ENCODE data around the gene DEPDC5. TPM values are rescaled to one million over a fixed set of nuclear protein-coding genes. Genes with fewer than 3 reads are reported as not detected.
A peak's percentile ranks its signal among the peaks of the same experiment; 100 is the strongest.

The DEPDC5 gene
- total RNA-seq, 2 donors from 2014 or later, result 50.1 to 54.4 TPM

DNA sequence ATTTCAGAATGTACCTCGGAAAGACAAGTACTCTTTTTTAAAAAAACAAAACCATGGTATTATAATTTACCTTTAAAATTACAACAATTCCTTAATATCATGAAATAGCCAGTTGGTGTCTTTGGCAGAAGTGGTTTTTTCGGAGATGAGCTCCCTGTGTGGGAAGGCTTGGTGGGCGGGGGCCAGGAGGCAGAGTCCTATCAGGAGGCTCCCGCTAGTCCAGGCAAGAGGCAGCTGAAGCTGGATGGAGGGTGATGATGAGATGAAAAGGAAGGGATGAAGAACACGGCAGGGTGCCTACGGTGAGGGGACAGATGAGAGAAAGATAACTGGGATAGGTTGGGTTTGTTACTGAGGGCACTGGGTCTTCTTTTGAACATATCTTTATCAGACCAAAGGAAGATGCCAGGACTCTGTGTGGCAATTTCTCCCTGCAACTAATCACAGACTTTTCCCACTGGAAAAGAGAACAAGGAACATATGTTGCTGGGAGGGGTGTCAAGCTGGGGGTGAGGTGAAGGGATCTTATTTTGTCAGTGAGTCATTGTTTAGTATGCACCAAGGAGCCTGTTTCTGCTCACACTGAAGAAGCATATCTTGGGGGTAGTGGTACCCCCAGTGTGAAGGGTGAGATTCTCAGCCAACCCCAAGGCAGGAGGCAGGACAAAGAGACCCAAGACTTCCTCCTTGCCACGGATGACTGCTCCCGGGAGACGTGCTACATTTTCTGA lies 99.0 kb downstream of the DEPDC5 start:
- Mint-ChIP-seq H3K27ac (no peak overlapping the region), H3K36me3 (peaks cover 13 to 14% of the 10 kb centered on the region in 2 donors), H3K9me3 (no peaks in the 10 kb centered on the region)
- no peak for ATAC-seq
- DNase-seq (ENCODE audit: low spot score in 2 of 2), result no peak

DNA sequence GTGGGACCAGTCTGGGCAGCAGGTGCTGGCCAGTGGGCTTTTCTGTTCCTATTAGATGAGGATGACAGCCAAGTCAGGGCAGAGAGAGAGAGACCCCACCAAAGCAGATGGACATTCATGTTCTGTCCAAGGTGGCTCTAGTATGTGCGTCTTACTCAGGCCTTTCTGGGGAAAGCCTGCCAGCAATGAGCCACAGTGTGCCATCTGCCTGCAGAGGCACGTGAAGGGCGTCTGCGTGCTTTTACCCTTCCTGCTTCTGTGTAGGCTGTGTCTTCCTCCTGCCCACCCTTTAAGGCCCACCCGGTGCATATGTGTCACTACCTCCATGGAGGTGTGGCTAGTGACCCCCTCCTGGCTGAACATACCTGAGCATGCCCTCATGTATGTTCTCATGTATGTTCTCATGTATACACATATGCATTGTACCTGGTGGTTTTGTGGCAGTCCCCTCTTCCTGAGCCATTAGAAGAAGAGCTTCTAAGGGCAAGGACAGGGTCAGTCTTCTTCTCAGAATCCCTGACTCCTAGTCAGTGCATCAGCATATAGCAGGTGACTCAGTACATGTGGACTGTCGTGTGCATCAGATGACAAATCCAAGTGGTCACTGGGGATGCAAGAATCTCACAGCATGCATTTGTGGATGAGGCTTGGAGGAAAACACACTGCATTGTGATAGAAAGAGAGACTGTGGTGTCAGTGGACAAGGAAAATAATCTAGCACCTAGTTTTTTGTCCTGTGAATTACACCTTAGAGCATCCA lies 100.1 kb downstream of the DEPDC5 start:
- Mint-ChIP-seq H3K9me3 (no peaks in the 10 kb centered on the region), H3K36me3 (peaks cover 3 to 9% of the 10 kb centered on the region in 2 donors), H3K27ac (peak overlapping the region; percentile 37 to 51)
- no peak for DNase-seq (ENCODE audit: low spot score in 2 of 2)
- no peak for ATAC-seq

GRCh38 chr22:31857247-31857646 lies 103.4 kb downstream of the DEPDC5 start:
- Mint-ChIP-seq H3K9me3 (no peaks in the 10 kb centered on the region), H3K27ac (no peak overlapping the region), H3K36me3 (peaks cover 0 to 4% of the 10 kb centered on the region in 2 donors)
- no peak for ATAC-seq
- no peak for DNase-seq (ENCODE audit: low spot score in 2 of 2)

DNA sequence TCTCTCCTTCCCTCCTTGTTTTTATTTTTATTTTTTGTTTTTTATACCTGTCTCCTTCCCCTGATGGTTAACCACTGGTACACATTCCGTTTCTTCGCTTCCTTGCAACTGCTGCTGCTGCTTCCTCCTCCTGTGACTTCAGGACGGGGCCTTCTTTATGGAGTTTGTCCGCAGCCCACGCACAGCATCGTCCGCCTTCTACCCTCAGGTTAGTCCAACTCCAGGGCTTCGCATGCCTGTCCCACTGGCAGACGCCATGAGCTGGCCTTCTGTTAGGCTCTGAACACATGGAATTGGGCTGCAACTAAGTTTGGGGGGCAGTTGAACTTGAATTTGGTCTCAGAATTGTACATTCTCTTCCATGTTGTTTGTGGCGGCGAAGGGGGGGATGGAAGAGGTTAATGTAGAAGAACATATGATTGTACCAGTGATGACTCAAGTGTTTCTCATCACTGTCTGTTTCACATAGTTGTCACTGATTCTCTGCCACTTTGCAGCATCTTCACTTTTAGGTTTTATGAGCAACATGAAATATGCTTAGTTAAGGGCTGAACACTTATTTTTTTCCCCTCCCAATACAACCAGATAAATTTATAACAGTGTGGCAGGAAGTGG lies 107.5 kb downstream of the DEPDC5 start:
- no peaks in the 10 kb centered on the region for H3K9me3 Mint-ChIP-seq
- ATAC-seq, result peak; percentile 54 to 60

GRCh38 chr22:31866918-31867317 lies 113.1 kb downstream of the DEPDC5 start:
- DNase-seq (ENCODE audit: low spot score in 2 of 2) (no peak), ATAC-seq (no peak)
- no peaks in the 10 kb centered on the region for H3K9me3 Mint-ChIP-seq
- H3K27ac Mint-ChIP-seq, result no peak overlapping the region
- no peaks in the 10 kb centered on the region for H3K36me3 Mint-ChIP-seq

More for the DNA sequence above, 107.5 kb downstream of the DEPDC5 start:
- peak overlapping the region; percentile 69 to 84 for H3K27ac Mint-ChIP-seq
- H3K36me3 Mint-ChIP-seq, result peaks cover 0 to 4% of the 10 kb centered on the region in 2 donors
- DNase-seq (ENCODE audit: low spot score in 2 of 2), result no peak

DNA sequence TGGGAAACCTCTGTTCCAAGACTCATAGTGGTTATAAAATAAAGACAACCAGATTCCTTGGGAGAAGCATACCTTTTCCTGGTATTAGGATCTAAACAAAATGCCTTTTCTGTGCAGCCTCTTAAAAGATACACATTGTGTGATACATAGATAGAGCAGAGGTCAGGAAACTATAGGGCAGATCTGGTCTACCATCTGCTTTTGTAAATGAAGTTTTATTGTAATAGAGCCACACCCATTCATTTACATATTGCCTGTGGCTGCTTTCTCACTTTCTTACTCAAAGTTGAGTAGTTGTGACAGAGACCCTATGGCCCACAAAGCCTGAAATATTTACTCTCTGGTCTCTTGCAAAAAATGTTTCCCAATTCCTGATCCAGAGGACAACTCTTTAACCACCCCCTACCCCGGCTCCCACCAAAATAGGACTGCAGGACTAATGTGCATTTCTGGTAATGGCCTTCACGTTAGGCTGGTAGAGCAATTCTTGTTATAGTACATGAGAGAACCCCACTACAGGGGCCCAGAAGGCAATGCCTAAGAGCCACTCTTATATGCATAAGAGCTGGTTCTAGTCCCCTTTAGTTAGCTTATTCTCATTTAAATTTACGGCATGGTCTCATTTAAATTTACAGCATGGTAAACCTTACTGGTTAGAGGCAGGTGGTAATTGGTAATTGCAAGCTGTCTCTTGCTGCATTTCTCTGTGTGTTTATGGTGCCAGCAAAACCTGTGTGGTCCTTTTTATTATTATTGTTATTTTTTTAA lies 113.8 kb downstream of the DEPDC5 start:
- DNase-seq (ENCODE audit: low spot score in 2 of 2) (no peak), ATAC-seq (no peak)
- no peak overlapping the region for H3K27ac Mint-ChIP-seq
- no peaks in the 10 kb centered on the region for H3K9me3 Mint-ChIP-seq
- no peaks in the 10 kb centered on the region for H3K36me3 Mint-ChIP-seq

DNA sequence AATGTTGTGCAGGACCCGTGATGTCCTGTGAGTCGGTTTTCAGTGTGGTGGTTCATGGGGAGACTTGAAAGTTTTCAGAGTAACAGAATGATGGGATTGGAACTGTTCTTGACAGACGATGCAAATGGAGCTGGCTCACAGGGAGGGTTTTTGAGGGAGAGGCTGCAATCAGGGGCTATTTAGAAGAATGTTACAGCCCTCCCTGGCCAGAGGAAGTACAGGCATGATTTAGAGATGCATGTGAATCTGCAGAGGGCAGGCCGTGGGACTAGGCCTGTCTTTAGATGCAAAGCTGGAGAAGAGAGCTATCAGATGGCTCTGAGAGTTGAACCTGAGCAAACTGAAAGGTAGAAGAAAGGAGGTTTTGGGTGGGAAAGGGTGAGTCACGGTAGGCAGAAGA lies 115.9 kb downstream of the DEPDC5 start:
- DNase-seq (ENCODE audit: low spot score in 2 of 2), result no peak
- peaks cover 0 to 4% of the 10 kb centered on the region in 2 donors for H3K36me3 Mint-ChIP-seq
- H3K9me3 Mint-ChIP-seq, result no peaks in the 10 kb centered on the region
- peak in 1 of 2 donors; percentile 38 for ATAC-seq
- H3K27ac Mint-ChIP-seq, result peak overlapping the region; percentile 10 to 44

GRCh38 chr22:31870890-31871289 lies 117.1 kb downstream of the DEPDC5 start:
- Mint-ChIP-seq H3K27ac (peak overlapping the region in 1 of 2 donors; percentile 84), H3K36me3 (peaks cover 0 to 4% of the 10 kb centered on the region in 2 donors), H3K9me3 (no peaks in the 10 kb centered on the region)
- no peak for ATAC-seq
- DNase-seq (ENCODE audit: low spot score in 2 of 2), result no peak

DNA sequence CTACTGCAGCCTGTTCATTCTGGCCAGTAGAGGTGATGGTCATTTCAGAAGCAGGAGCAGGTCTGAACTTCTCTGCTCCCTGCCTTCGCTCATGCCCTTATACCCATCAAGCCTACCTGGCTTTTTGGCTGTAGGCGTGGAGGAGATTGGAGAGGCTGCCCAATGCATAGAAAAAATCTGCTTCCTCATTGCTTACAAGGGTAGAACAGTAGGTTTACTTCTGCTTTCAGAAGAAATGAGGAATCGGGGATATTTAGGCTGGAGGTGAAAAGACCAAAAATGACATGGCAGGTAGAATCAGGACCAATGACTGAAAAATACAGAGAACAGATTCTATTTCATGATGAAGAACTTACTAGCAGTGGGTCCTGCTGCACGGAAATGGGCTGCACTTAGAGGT lies 117.7 kb downstream of the DEPDC5 start:
- H3K9me3 Mint-ChIP-seq, result no peaks in the 10 kb centered on the region
- no peak for ATAC-seq
- H3K36me3 Mint-ChIP-seq, result peaks cover 0 to 4% of the 10 kb centered on the region in 2 donors
- no peak overlapping the region for H3K27ac Mint-ChIP-seq
- no peak for DNase-seq (ENCODE audit: low spot score in 2 of 2)

GRCh38 chr22:31872209-31872608 lies 118.4 kb downstream of the DEPDC5 start:
- no peaks in the 10 kb centered on the region for H3K9me3 Mint-ChIP-seq
- ATAC-seq (no peak), DNase-seq (ENCODE audit: low spot score in 2 of 2) (no peak)
- H3K27ac Mint-ChIP-seq, result peak overlapping the region in 1 of 2 donors; percentile 60
- H3K36me3 Mint-ChIP-seq, result peaks cover 0 to 4% of the 10 kb centered on the region in 2 donors

- H3K9me3 Mint-ChIP-seq, result no peaks in the 10 kb centered on the region
- ATAC-seq, result no peak
Measured at GRCh38 chr22:31874821-31875220, 121.0 kb downstream of the DEPDC5 start.

DNA sequence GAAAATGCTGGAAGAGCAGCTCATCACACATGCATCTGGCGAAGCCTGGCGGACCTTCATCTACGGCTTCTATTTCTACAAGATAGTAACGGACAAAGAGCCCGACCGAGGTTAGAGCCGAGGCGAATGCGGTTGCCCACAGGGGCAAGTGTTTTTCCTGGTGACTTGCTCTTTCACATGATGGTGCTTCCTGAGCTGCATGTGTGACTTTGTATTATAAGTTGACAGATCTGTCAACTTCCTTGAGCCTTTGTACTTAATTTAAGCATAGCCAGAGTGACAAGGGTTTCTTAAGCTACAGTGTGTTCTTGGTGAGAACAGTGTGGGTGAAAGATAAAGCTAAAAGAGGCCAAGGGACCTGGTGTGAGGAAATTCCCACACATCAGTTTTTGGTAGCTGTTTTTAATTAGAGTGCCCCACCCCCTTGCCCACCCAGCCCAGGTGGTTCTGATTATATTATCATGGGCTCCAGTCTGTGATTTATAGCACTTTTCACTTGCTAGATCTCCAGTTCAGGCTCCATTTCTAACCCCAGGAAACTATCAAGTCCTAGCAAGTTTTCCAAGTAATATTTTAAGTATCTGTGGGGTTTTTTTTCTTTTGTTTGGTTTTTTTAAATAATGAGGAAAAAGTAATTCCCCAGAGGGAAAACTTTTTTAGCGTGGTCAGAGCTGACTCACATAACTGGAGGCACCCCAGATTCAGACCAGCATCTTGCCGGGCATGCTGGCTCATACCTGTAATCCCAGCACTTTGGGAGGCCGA lies 122.5 kb downstream of the DEPDC5 start:
- H3K27ac Mint-ChIP-seq, result peak overlapping the region in 1 of 2 donors; percentile 75
- ATAC-seq (no peak), DNase-seq (ENCODE audit: low spot score in 2 of 2) (no peak)
- H3K9me3 Mint-ChIP-seq, result no peaks in the 10 kb centered on the region
- H3K36me3 Mint-ChIP-seq, result peaks cover 0 to 12% of the 10 kb centered on the region in 2 donors

More at GRCh38 chr22:31874821-31875220, 121.0 kb downstream of the DEPDC5 start:
- H3K36me3 Mint-ChIP-seq, result peaks cover 0 to 10% of the 10 kb centered on the region in 2 donors
- no peak overlapping the region for H3K27ac Mint-ChIP-seq
- DNase-seq (ENCODE audit: low spot score in 2 of 2), result no peak

GRCh38 chr22:31879585-31879984 lies 125.8 kb downstream of the DEPDC5 start:
- no peak for ATAC-seq
- Mint-ChIP-seq H3K36me3 (peaks cover 0 to 8% of the 10 kb centered on the region in 2 donors), H3K27ac (peak overlapping the region in 1 of 2 donors; percentile 22)

GRCh38 chr22:31881200-31881599 lies 127.4 kb downstream of the DEPDC5 start:
- Mint-ChIP-seq H3K9me3 (no peaks in the 10 kb centered on the region), H3K27ac (no peak overlapping the region), H3K36me3 (peaks cover 0 to 8% of the 10 kb centered on the region in 2 donors)
- ATAC-seq, result no peak
- no peak for DNase-seq (ENCODE audit: low spot score in 2 of 2)

More at GRCh38 chr22:31879585-31879984, 125.8 kb downstream of the DEPDC5 start:
- no peak for DNase-seq (ENCODE audit: low spot score in 2 of 2)
- no peaks in the 10 kb centered on the region for H3K9me3 Mint-ChIP-seq

- Mint-ChIP-seq H3K9me3 (no peaks in the 10 kb centered on the region), H3K27ac (no peak overlapping the region), H3K36me3 (peaks cover 0 to 8% of the 10 kb centered on the region in 2 donors)
- no peak for ATAC-seq
- no peak for DNase-seq (ENCODE audit: low spot score in 2 of 2)
Measured at GRCh38 chr22:31881865-31882264, 128.0 kb downstream of the DEPDC5 start.

GRCh38 chr22:31882971-31883370 lies 129.2 kb downstream of the DEPDC5 start:
- ATAC-seq, result no peak
- no peak for DNase-seq (ENCODE audit: low spot score in 2 of 2)
- Mint-ChIP-seq H3K27ac (peak overlapping the region; percentile 36 to 62), H3K9me3 (no peaks in the 10 kb centered on the region), H3K36me3 (peaks cover 0 to 8% of the 10 kb centered on the region in 2 donors)

Measured in activated naive CD4-positive, alpha-beta T cell treated with anti-CD3 and anti-CD28 coated beads, Interleukin-2, amount 50 U/mL, for 72 hours (primary cell).